ENCODE measurements around the gene EPHB3. TPM values are rescaled to one million over a fixed set of nuclear protein-coding genes. Genes with fewer than 3 reads are reported as not detected.
"Not testable (repeated sequence)": the region's sequence is repeated elsewhere in the genome, so short reads cannot be mapped to it uniquely, and the experiment has no call there.

EPHB3 gene
- total RNA-seq, 1 donor from 2014 or later, result not detected

GRCh38 chr3:184620475-184621119 is 59.0 kb downstream of the EPHB3 start:
- peak; percentile 29 for DNase-seq (ENCODE audit: low read depth, low spot score)

- DNase-seq (ENCODE audit: low read depth, low spot score), result not testable (repeated sequence)
These were observed 60.6 kb downstream of the EPHB3 start for GRCh38 chr3:184622156-184622555.

- DNase-seq (ENCODE audit: low read depth, low spot score), result no peak
These were observed 65.3 kb downstream of the EPHB3 start for GRCh38 chr3:184626923-184627322.

- no peak for DNase-seq (ENCODE audit: low read depth, low spot score)
These were observed 68.1 kb downstream of the EPHB3 start for GRCh38 chr3:184629555-184630160.

GRCh38 chr3:184630861-184631471 is 69.4 kb downstream of the EPHB3 start:
- no peak for DNase-seq (ENCODE audit: low read depth, low spot score)

GRCh38 chr3:184631472-184631861 is 69.9 kb downstream of the EPHB3 start:
- no peak for DNase-seq (ENCODE audit: low read depth, low spot score)

Other genes starting within 250 kb of the EPHB3 start
- gene EIF4G1, start 247.2 kb upstream of the EPHB3 start, total RNA-seq, result 340 and 432 TPM in 2 replicates
- 40.4 and 44.6 TPM in 2 replicates for gene FAM131A, start 224.2 kb upstream of the EPHB3 start, total RNA-seq
- gene CLCN2, start 200.2 kb upstream of the EPHB3 start, total RNA-seq, result 2.2 and 2.6 TPM in 2 replicates
- gene POLR2H, start 200.1 kb upstream of the EPHB3 start, total RNA-seq, result 106 and 115 TPM in 2 replicates
- gene THPO, start 183.6 kb upstream of the EPHB3 start, total RNA-seq, result 0.07 TPM in 1 of 2 replicates, not detected in the other
- 0.11 and 0.20 TPM in 2 replicates for gene CHRD, start 181.7 kb upstream of the EPHB3 start, total RNA-seq
- gene MAGEF1, start 150.3 kb downstream of the EPHB3 start, total RNA-seq, result 10.4 and 10.5 TPM in 2 replicates